Endodermal cell (in vitro differentiated cells): ENCODE results near the gene OR4C12. TPM values are rescaled to one million over a fixed set of nuclear protein-coding genes. Genes with fewer than 3 reads are reported as not detected.
"Not testable (repeated sequence)": the region's sequence is repeated elsewhere in the genome, so short reads cannot be mapped to it uniquely, and the experiment has no call there.

ENCODE experiments used
- DNase-seq: peaks from one replicate; pipeline ENCODE4 v3.0.0-alpha.2; 2017
- H3K27ac ChIP-seq: 2 replicates; pipeline ENCODE4 v1.5.1; 2013; ENCODE audit warnings: mild to moderate bottlenecking, low read depth, low read length, moderate library complexity
- H3K27me3 ChIP-seq: 2 replicates; pipeline ENCODE4 v1.6.1; 2013; ENCODE audit warnings: mild to moderate bottlenecking, low read length, moderate library complexity; ENCODE audit not compliant: insufficient read depth, control insufficient read depth, poor library complexity, severe bottlenecking
- H3K36me3 ChIP-seq: 2 replicates; pipeline ENCODE4 v1.7.0; 2013; ENCODE audit warnings: mild to moderate bottlenecking, low read length, moderate library complexity; ENCODE audit not compliant: control insufficient read depth, insufficient read depth
- H3K4me1 ChIP-seq: one replicate; pipeline ENCODE4 v1.7.0; 2013; ENCODE audit warnings: low read length; ENCODE audit not compliant: control insufficient read depth, insufficient read depth
- H3K4me3 ChIP-seq: 2 replicates; pipeline ENCODE4 v1.5.1; 2013; ENCODE audit warnings: mild to moderate bottlenecking, low read length, moderate library complexity
- H3K9ac ChIP-seq: 2 replicates; pipeline ENCODE4 v1.6.1; 2013; ENCODE audit warnings: mild to moderate bottlenecking, low read length, moderate library complexity; ENCODE audit not compliant: poor library complexity, severe bottlenecking; ENCODE audit errors: extremely low read depth
- H3K9me3 ChIP-seq: 2 replicates; pipeline ENCODE4 v1.6.1; 2013; ENCODE audit warnings: mild to moderate bottlenecking, low read length, moderate library complexity; ENCODE audit not compliant: control insufficient read depth
- H3K27ac Mint-ChIP-seq: 2 replicates; pipeline ENCODE4 v1.8.0; 2020; ENCODE audit warnings: mixed read lengths
- H3K27me3 Mint-ChIP-seq: 2 replicates; pipeline ENCODE4 v1.8.0; 2021; ENCODE audit warnings: mild to moderate bottlenecking, mixed read lengths; ENCODE audit not compliant: insufficient read depth
- H3K36me3 Mint-ChIP-seq: 2 replicates; pipeline ENCODE4 v1.8.0; 2020; ENCODE audit warnings: low read depth, mixed read lengths
- H3K4me1 Mint-ChIP-seq: 2 replicates; pipeline ENCODE4 v1.8.0; 2020; ENCODE audit warnings: mixed read lengths
- H3K4me3 Mint-ChIP-seq: 2 replicates; pipeline ENCODE4 v1.8.0; 2020; ENCODE audit warnings: mild to moderate bottlenecking, moderate library complexity, mixed read lengths
- H3K9me3 Mint-ChIP-seq: 2 replicates; pipeline ENCODE4 v1.8.0; 2020; ENCODE audit warnings: mild to moderate bottlenecking, mixed read lengths
- CTCF ChIP-seq: fragments of 200-600 bp; sonication (generic); conservative IDR thresholded peaks from 2 replicates; pipeline ENCODE4 v1.5.0; 2021; ENCODE audit warnings: antibody characterized with exemption, mild to moderate bottlenecking
- WGBS, 2 experiments: methylation state at CpG; one replicate each; pipeline versions ENCODE4 v1.1.5 to v1.1.7; 2013; ENCODE audit warnings: missing lambda C conversion rate in 2 of 2, mixed read lengths in 1 of 2; ENCODE audit not compliant: insufficient coverage in 1 of 2, insufficient read length in 1 of 2; 5-methylcytosine and 5-hydroxymethylcytosine counted together
- total RNA-seq, 2 donors: library from RNA; stranded (reverse); fragmentation: NEBNext Ultra II Directional in 1 of 2; extraction: Animal tissue kit (Norgen Biotek cat#: 25700) in 1 of 2; gene quantifications; 2 replicates in 1 of 2; 3 replicates in 1 of 2; pipeline ENCODE4 v1.2.1, GENCODE V29; 2021

Gene OR4C12
- total RNA-seq, 2 donors from 2014 or later: not detected

DNA sequence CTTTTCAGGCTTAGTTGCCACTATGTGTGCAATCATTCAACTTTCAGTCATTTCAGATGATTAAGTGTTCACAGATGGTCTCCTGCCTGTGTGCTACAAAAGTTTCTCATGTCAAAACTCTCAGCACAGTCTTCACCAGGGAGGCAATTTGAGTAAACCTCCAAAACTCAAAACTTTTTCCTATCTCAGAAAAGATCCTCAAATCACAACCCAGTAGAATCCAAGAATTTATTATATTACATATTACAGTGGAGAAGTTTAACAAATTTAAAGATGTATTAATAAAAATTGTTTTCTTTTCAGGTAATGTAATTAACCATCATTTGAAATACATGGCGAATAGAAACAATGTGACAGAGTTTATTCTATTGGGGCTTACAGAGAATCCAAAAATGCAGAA, 30.2 kb downstream of the OR4C12 start, which contains the start of gene OR4C13:
Gene OR4C13 (plus strand): TSS at position 301 of the 400 bp plus-strand sequence. CDS start 32 bp downstream, at position 333.
- Mint-ChIP-seq H3K36me3 (no peaks in the 10 kb centered on the region), H3K4me3 (no peak within 1 kb of the TSS), H3K9me3 (peaks cover 81% of the 10 kb centered on the region), H3K27me3 (no peaks in the 10 kb centered on the region), H3K4me1 (no peaks in the 10 kb centered on the region), H3K27ac (no peak within 1 kb of the TSS)
- Histone ChIP-seq H3K27ac (no peak within 1 kb of the TSS), H3K9me3 (peaks cover 49% of the 10 kb centered on the region), H3K4me3 (no peak within 1 kb of the TSS), H3K4me1 (no peaks in the 10 kb centered on the region), H3K9ac (no peak within 1 kb of the TSS), H3K27me3 (no peaks in the 10 kb centered on the region), H3K36me3 (no peaks in the 10 kb centered on the region)
- 25% methylated on average over 1 of the region's 1 CpG; no CpG with 5 or more reads in 1 of the 2 experiments for WGBS, 2 experiments
- no peak for DNase-seq
- no peak for TF ChIP-seq CTCF

DNA sequence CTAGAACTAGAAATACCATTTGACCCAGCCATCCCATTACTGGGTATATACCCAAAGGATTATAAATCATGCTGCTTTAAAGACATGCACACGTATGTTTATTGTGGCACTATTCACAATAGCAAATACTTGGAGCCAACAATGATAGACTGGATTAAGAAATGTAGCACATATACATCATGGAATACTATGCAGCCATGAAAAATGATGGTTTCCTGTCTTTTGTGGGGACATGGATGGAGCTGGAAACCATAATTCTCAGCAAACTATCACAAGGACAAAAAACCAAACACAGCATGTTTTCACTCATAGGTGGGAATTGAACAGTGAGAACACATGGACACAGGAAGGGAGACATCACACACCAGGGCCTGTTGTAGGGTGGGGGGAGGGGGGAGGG, 33.6 kb downstream of the OR4C12 start:
- not testable (repeated sequence) for H3K4me1 ChIP-seq, H3K36me3 ChIP-seq, H3K9ac ChIP-seq, H3K27me3 ChIP-seq, H3K27ac ChIP-seq, H3K4me1 Mint-ChIP-seq, H3K4me3 Mint-ChIP-seq, H3K27ac Mint-ChIP-seq, H3K36me3 Mint-ChIP-seq, H3K27me3 Mint-ChIP-seq, DNase-seq, H3K4me3 ChIP-seq
- WGBS, 2 experiments: 40 to 79% methylated on average over 1 of the region's 1 CpG
- peaks cover 82% of the 10 kb centered on the region for H3K9me3 Mint-ChIP-seq
- peaks cover 43% of the 10 kb centered on the region for H3K9me3 ChIP-seq

Other genes with a start within 250 kb of the OR4C12 start
- not detected for gene OR4C13, start 30.1 kb downstream of the OR4C12 start, total RNA-seq
- not detected for gene OR4C45, start 50.3 kb upstream of the OR4C12 start, total RNA-seq